ENCODE data around the gene S100A6.

DNA sequence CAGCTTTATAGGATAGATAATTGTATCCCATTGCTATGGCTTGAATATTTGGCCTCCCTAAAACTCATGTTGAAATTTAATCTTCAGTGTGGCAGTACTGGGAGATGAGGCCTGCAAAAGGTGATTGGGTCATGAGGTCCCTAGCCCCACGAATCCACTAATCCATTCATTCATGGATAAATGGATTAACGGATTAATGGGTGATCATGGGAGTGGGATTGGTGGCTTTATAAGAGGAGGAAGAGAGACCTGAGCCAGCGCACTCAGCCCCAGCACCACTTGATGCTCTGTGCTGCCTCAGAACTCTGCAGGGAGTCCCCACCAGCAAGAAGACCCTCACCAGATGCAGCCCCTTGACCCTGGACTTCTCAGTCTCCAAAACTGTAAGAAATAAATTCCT is 32.0 kb downstream of the S100A6 start:
- TF ChIP-seq, protein P1, sequence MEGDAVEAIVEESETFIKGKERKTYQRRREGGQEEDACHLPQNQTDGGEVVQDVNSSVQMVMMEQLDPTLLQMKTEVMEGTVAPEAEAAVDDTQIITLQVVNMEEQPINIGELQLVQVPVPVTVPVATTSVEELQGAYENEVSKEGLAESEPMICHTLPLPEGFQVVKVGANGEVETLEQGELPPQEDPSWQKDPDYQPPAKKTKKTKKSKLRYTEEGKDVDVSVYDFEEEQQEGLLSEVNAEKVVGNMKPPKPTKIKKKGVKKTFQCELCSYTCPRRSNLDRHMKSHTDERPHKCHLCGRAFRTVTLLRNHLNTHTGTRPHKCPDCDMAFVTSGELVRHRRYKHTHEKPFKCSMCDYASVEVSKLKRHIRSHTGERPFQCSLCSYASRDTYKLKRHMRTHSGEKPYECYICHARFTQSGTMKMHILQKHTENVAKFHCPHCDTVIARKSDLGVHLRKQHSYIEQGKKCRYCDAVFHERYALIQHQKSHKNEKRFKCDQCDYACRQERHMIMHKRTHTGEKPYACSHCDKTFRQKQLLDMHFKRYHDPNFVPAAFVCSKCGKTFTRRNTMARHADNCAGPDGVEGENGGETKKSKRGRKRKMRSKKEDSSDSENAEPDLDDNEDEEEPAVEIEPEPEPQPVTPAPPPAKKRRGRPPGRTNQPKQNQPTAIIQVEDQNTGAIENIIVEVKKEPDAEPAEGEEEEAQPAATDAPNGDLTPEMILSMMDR (IDR thresholded peaks at IDR 0.05; ENCODE audit: extremely low read depth in 1 of 2, insufficient read depth in 1 of 2, low read depth in 1 of 2, low read length in 2 of 2) = no peak
- no peak for TF ChIP-seq POLR2A (IDR thresholded peaks at IDR 0.05; ENCODE audit: low read depth, low read length)
- no peak for TF ChIP-seq EZH2 (IDR thresholded peaks at IDR 0.05; ENCODE audit: borderline replicate concordance, low read depth, low read length, severe bottlenecking)
